ENCODE results near the gene NRBF2.
A peak's percentile ranks its signal among the peaks of the same experiment; 100 is the strongest.

Gene NRBF2

GRCh38 chr10:63120554-63120953, 12.6 kb upstream of the NRBF2 start:
- Histone ChIP-seq H3K4me1 (ENCODE audit: control insufficient read depth, insufficient read depth, low read length) (peaks cover 2% of the 10 kb centered on the region), H3K27me3 (ENCODE audit: control insufficient read depth in 1 of 2, insufficient read depth in 2 of 2, low read length in 2 of 2) (no peaks in the 10 kb centered on the region), H3K9me3 (ENCODE audit: control insufficient read depth in 2 of 2, low read length in 2 of 2) (no peaks in the 10 kb centered on the region), H3K9ac (ENCODE audit: low read length in 2 of 2) (no peak overlapping the region), H3K36me3 (ENCODE audit: control insufficient read depth in 2 of 2, insufficient read depth in 2 of 2, low read length in 2 of 2) (no peaks in the 10 kb centered on the region), H3K4me3 (ENCODE audit: low read length in 2 of 2) (no peak overlapping the region), H3K27ac (ENCODE audit: low read length) (no peak overlapping the region)

- Histone ChIP-seq H3K9me3 (ENCODE audit: control insufficient read depth in 2 of 2, low read length in 2 of 2) (no peaks in the 10 kb centered on the region), H3K27me3 (ENCODE audit: control insufficient read depth in 1 of 2, insufficient read depth in 2 of 2, low read length in 2 of 2) (no peaks in the 10 kb centered on the region), H3K9ac (ENCODE audit: low read length in 2 of 2) (no peak overlapping the region), H3K27ac (ENCODE audit: low read length) (no peak overlapping the region), H3K4me3 (ENCODE audit: low read length in 2 of 2) (no peak overlapping the region), H3K4me1 (ENCODE audit: control insufficient read depth, insufficient read depth, low read length) (peaks cover 2% of the 10 kb centered on the region), H3K36me3 (ENCODE audit: control insufficient read depth in 2 of 2, insufficient read depth in 2 of 2, low read length in 2 of 2) (no peaks in the 10 kb centered on the region)
Measured at GRCh38 chr10:63123727-63124362, 9.3 kb upstream of the NRBF2 start.

- no peak overlapping the region for H3K27ac ChIP-seq (ENCODE audit: low read length)
- H3K27me3 ChIP-seq (ENCODE audit: control insufficient read depth in 1 of 2, insufficient read depth in 2 of 2, low read length in 2 of 2), result no peaks in the 10 kb centered on the region
- no peak overlapping the region for H3K4me3 ChIP-seq (ENCODE audit: low read length in 2 of 2)
- H3K9me3 ChIP-seq (ENCODE audit: control insufficient read depth in 2 of 2, low read length in 2 of 2), result no peaks in the 10 kb centered on the region
- H3K9ac ChIP-seq (ENCODE audit: low read length in 2 of 2), result no peak overlapping the region
- H3K36me3 ChIP-seq (ENCODE audit: control insufficient read depth in 2 of 2, insufficient read depth in 2 of 2, low read length in 2 of 2), result no peaks in the 10 kb centered on the region
- no peaks in the 10 kb centered on the region for H3K4me1 ChIP-seq (ENCODE audit: control insufficient read depth, insufficient read depth, low read length)
Measured at GRCh38 chr10:63125459-63125858, 7.7 kb upstream of the NRBF2 start.

- Histone ChIP-seq H3K4me3 (ENCODE audit: low read length in 2 of 2) (no peak overlapping the region), H3K9ac (ENCODE audit: low read length in 2 of 2) (no peak overlapping the region), H3K4me1 (ENCODE audit: control insufficient read depth, insufficient read depth, low read length) (no peaks in the 10 kb centered on the region), H3K36me3 (ENCODE audit: control insufficient read depth in 2 of 2, insufficient read depth in 2 of 2, low read length in 2 of 2) (no peaks in the 10 kb centered on the region), H3K9me3 (ENCODE audit: control insufficient read depth in 2 of 2, low read length in 2 of 2) (no peaks in the 10 kb centered on the region), H3K27ac (ENCODE audit: low read length) (no peak overlapping the region), H3K27me3 (ENCODE audit: control insufficient read depth in 1 of 2, insufficient read depth in 2 of 2, low read length in 2 of 2) (no peaks in the 10 kb centered on the region)
Measured at GRCh38 chr10:63128443-63128842, 4.7 kb upstream of the NRBF2 start.

GRCh38 chr10:63129888-63130287, 3.2 kb upstream of the NRBF2 start:
- Histone ChIP-seq H3K9me3 (ENCODE audit: control insufficient read depth in 2 of 2, low read length in 2 of 2) (no peaks in the 10 kb centered on the region), H3K27me3 (ENCODE audit: control insufficient read depth in 1 of 2, insufficient read depth in 2 of 2, low read length in 2 of 2) (no peaks in the 10 kb centered on the region), H3K27ac (ENCODE audit: low read length) (no peak overlapping the region), H3K4me3 (ENCODE audit: low read length in 2 of 2) (no peak overlapping the region), H3K36me3 (ENCODE audit: control insufficient read depth in 2 of 2, insufficient read depth in 2 of 2, low read length in 2 of 2) (no peaks in the 10 kb centered on the region), H3K9ac (ENCODE audit: low read length in 2 of 2) (no peak overlapping the region), H3K4me1 (ENCODE audit: control insufficient read depth, insufficient read depth, low read length) (peaks cover 8% of the 10 kb centered on the region)

GRCh38 chr10:63132651-63133055, 475 bp upstream of the NRBF2 start:
- H3K4me1 ChIP-seq (ENCODE audit: control insufficient read depth, insufficient read depth, low read length), result peaks cover 8% of the 10 kb centered on the region
- peak overlapping the region; percentile 80 for H3K27ac ChIP-seq (ENCODE audit: low read length)
- peak overlapping the region in 1 of 2 donors; percentile 3 for H3K9ac ChIP-seq (ENCODE audit: low read length in 2 of 2)
- H3K36me3 ChIP-seq (ENCODE audit: control insufficient read depth in 2 of 2, insufficient read depth in 2 of 2, low read length in 2 of 2), result no peaks in the 10 kb centered on the region
- H3K27me3 ChIP-seq (ENCODE audit: control insufficient read depth in 1 of 2, insufficient read depth in 2 of 2, low read length in 2 of 2), result no peaks in the 10 kb centered on the region
- peak overlapping the region; percentile 60 to 94 for H3K4me3 ChIP-seq (ENCODE audit: low read length in 2 of 2)
- H3K9me3 ChIP-seq (ENCODE audit: control insufficient read depth in 2 of 2, low read length in 2 of 2), result no peaks in the 10 kb centered on the region

GRCh38 chr10:63133821-63134557, 861 bp downstream of the NRBF2 start:
- H3K9me3 ChIP-seq (ENCODE audit: control insufficient read depth in 2 of 2, low read length in 2 of 2), result no peaks in the 10 kb centered on the region
- peak overlapping the region; percentile 94 to 97 for H3K9ac ChIP-seq (ENCODE audit: low read length in 2 of 2)
- H3K27me3 ChIP-seq (ENCODE audit: control insufficient read depth in 1 of 2, insufficient read depth in 2 of 2, low read length in 2 of 2), result no peaks in the 10 kb centered on the region
- peak overlapping the region; percentile 80 for H3K27ac ChIP-seq (ENCODE audit: low read length)
- peaks cover 8% of the 10 kb centered on the region for H3K4me1 ChIP-seq (ENCODE audit: control insufficient read depth, insufficient read depth, low read length)
- H3K4me3 ChIP-seq (ENCODE audit: low read length in 2 of 2), result peak overlapping the region; percentile 60 to 94
- H3K36me3 ChIP-seq (ENCODE audit: control insufficient read depth in 2 of 2, insufficient read depth in 2 of 2, low read length in 2 of 2), result no peaks in the 10 kb centered on the region

- H3K4me1 ChIP-seq (ENCODE audit: control insufficient read depth, insufficient read depth, low read length), result peaks cover 8% of the 10 kb centered on the region
- no peaks in the 10 kb centered on the region for H3K36me3 ChIP-seq (ENCODE audit: control insufficient read depth in 2 of 2, insufficient read depth in 2 of 2, low read length in 2 of 2)
- H3K9ac ChIP-seq (ENCODE audit: low read length in 2 of 2), result no peak overlapping the region
- no peaks in the 10 kb centered on the region for H3K27me3 ChIP-seq (ENCODE audit: control insufficient read depth in 1 of 2, insufficient read depth in 2 of 2, low read length in 2 of 2)
- no peaks in the 10 kb centered on the region for H3K9me3 ChIP-seq (ENCODE audit: control insufficient read depth in 2 of 2, low read length in 2 of 2)
- no peak overlapping the region for H3K4me3 ChIP-seq (ENCODE audit: low read length in 2 of 2)
- no peak overlapping the region for H3K27ac ChIP-seq (ENCODE audit: low read length)
Measured at GRCh38 chr10:63137306-63137705, 4.2 kb downstream of the NRBF2 start.

- Histone ChIP-seq H3K36me3 (ENCODE audit: control insufficient read depth in 2 of 2, insufficient read depth in 2 of 2, low read length in 2 of 2) (no peaks in the 10 kb centered on the region), H3K27me3 (ENCODE audit: control insufficient read depth in 1 of 2, insufficient read depth in 2 of 2, low read length in 2 of 2) (no peaks in the 10 kb centered on the region), H3K4me1 (ENCODE audit: control insufficient read depth, insufficient read depth, low read length) (no peaks in the 10 kb centered on the region), H3K9me3 (ENCODE audit: control insufficient read depth in 2 of 2, low read length in 2 of 2) (no peaks in the 10 kb centered on the region), H3K4me3 (ENCODE audit: low read length in 2 of 2) (no peak overlapping the region), H3K9ac (ENCODE audit: low read length in 2 of 2) (no peak overlapping the region), H3K27ac (ENCODE audit: low read length) (no peak overlapping the region)
Measured at GRCh38 chr10:63140077-63140476, 6.9 kb downstream of the NRBF2 start.

- Histone ChIP-seq H3K9me3 (ENCODE audit: control insufficient read depth in 2 of 2, low read length in 2 of 2) (no peaks in the 10 kb centered on the region), H3K4me3 (ENCODE audit: low read length in 2 of 2) (no peak overlapping the region), H3K27me3 (ENCODE audit: control insufficient read depth in 1 of 2, insufficient read depth in 2 of 2, low read length in 2 of 2) (no peaks in the 10 kb centered on the region), H3K4me1 (ENCODE audit: control insufficient read depth, insufficient read depth, low read length) (no peaks in the 10 kb centered on the region), H3K36me3 (ENCODE audit: control insufficient read depth in 2 of 2, insufficient read depth in 2 of 2, low read length in 2 of 2) (no peaks in the 10 kb centered on the region), H3K27ac (ENCODE audit: low read length) (no peak overlapping the region), H3K9ac (ENCODE audit: low read length in 2 of 2) (no peak overlapping the region)
Measured at GRCh38 chr10:63142136-63142535, 9.0 kb downstream of the NRBF2 start.

GRCh38 chr10:63143987-63144386, 10.9 kb downstream of the NRBF2 start:
- Histone ChIP-seq H3K9ac (ENCODE audit: low read length in 2 of 2) (no peak overlapping the region), H3K36me3 (ENCODE audit: control insufficient read depth in 2 of 2, insufficient read depth in 2 of 2, low read length in 2 of 2) (no peaks in the 10 kb centered on the region), H3K4me1 (ENCODE audit: control insufficient read depth, insufficient read depth, low read length) (no peaks in the 10 kb centered on the region), H3K4me3 (ENCODE audit: low read length in 2 of 2) (no peak overlapping the region), H3K9me3 (ENCODE audit: control insufficient read depth in 2 of 2, low read length in 2 of 2) (no peaks in the 10 kb centered on the region), H3K27me3 (ENCODE audit: control insufficient read depth in 1 of 2, insufficient read depth in 2 of 2, low read length in 2 of 2) (no peaks in the 10 kb centered on the region), H3K27ac (ENCODE audit: low read length) (no peak overlapping the region)

Data from stomach smooth muscle (tissue), 2 donors.